ENCODE measurements around the gene NFAT5.

NFAT5 gene

DNA sequence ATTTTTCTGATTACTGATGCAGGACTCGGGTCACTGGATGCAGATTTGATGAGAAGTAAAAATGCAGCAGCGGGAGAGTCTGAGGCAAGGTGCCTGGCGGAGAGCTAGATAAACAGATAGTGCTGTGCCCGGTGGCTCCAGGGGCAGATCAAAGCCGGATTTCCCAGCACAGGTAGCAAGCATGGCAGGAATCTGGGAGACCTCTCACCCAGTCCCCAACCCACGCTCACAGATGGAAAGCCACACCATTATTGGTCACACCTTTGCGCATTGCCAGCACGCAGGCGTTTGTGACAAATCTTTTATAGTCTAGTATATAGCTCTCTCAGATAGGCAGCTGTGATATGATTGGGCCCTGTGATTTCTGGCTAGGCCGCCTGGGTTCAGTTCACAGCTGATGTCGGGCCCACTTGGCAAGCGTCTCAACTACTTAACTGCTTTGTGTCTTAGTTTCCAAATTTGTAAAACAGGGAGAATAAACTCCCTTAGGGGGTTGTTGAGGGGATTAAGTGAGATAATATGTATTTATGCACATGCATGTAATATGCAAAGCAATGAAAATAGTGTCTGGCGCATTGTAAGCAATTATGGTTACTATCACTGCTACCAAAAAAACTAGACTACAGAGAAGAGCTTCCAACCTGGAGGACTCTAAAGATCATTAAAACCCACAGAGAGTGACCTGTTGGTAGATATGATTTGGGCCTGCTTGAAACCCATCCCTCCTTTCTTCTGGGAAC, 42.0 kb upstream of the NFAT5 start:
- no peak overlapping the region for H2AFZ ChIP-seq (ENCODE audit: low read depth, low read length)
- TF ChIP-seq EZH2 (IDR thresholded peaks at IDR 0.05; ENCODE audit: borderline replicate concordance, low read depth, low read length, severe bottlenecking): no peak
- TF ChIP-seq, protein P1, sequence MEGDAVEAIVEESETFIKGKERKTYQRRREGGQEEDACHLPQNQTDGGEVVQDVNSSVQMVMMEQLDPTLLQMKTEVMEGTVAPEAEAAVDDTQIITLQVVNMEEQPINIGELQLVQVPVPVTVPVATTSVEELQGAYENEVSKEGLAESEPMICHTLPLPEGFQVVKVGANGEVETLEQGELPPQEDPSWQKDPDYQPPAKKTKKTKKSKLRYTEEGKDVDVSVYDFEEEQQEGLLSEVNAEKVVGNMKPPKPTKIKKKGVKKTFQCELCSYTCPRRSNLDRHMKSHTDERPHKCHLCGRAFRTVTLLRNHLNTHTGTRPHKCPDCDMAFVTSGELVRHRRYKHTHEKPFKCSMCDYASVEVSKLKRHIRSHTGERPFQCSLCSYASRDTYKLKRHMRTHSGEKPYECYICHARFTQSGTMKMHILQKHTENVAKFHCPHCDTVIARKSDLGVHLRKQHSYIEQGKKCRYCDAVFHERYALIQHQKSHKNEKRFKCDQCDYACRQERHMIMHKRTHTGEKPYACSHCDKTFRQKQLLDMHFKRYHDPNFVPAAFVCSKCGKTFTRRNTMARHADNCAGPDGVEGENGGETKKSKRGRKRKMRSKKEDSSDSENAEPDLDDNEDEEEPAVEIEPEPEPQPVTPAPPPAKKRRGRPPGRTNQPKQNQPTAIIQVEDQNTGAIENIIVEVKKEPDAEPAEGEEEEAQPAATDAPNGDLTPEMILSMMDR (IDR thresholded peaks at IDR 0.05; ENCODE audit: borderline replicate concordance, extremely low read depth, low read length, poor library complexity, severe bottlenecking): no peak
- DNase-seq: no peak
- H3K9me3 ChIP-seq (ENCODE audit: insufficient read depth, low read length, severe bottlenecking): no peaks in the 10 kb centered on the region
- no peak overlapping the region for H3K9ac ChIP-seq (ENCODE audit: low read depth, low read length)
- no peaks in the 10 kb centered on the region for H4K20me1 ChIP-seq (ENCODE audit: insufficient read depth, low read length)
- H3K4me3 ChIP-seq (ENCODE audit: low read depth in 1 of 2, low read length in 2 of 2): no peak overlapping the region
- no peaks in the 10 kb centered on the region for H3K36me3 ChIP-seq (ENCODE audit: insufficient read depth, low read length)
- no peaks in the 10 kb centered on the region for H3K79me2 ChIP-seq (ENCODE audit: insufficient read depth, low read length)
- no peak overlapping the region for H3K4me2 ChIP-seq (ENCODE audit: insufficient read depth, low read length)
- H3K27me3 ChIP-seq (ENCODE audit: insufficient read depth, low read length, poor library complexity): no peaks in the 10 kb centered on the region
- H3K27ac ChIP-seq (ENCODE audit: low read length): no peak overlapping the region
- no peaks in the 10 kb centered on the region for H3K4me1 ChIP-seq (ENCODE audit: insufficient read depth, low read length)
- no peak for ATAC-seq (ENCODE audit: insufficient read depth, low read depth)

DNA sequence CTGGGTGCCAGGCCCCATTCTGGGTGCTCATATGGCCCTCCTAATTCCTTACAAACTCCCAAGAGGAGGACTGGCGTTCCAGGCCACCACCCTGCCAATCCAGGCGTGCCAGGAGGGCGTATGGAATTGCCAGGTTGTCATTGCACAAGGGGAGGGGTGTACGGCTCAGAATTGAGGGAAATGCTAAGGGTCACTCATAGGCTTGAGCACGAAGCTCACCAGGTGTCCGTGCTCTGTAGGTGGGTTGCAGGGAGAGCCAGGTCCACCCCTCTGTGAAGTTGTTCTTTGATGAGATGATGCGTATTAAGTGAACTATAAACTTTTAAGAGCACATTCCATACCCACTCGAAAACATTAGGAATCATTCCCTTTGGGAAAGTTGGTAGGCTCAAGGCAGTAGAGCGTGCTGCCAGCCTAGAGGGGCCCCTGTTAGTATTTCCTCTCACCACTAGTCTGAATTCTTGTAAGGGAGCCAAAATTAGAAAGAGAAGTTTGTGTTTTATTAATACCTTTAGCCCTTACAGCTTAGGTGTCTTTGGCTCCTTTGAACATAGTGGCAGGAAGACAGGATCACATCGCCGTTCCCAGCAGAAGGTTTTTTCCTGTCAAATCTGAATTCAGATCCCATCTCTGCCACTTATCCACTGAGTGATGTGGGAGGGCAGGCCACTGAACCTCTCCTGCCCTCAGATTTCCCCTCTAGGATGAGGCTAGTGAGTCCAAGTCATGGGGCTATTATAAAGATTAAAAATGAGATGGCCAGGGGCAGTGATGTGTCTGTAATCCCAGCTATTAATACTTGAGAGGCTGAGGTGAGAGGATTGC, 38.7 kb upstream of the NFAT5 start:
- no peak for TF ChIP-seq EZH2 (IDR thresholded peaks at IDR 0.05; ENCODE audit: borderline replicate concordance, low read depth, low read length, severe bottlenecking)
- TF ChIP-seq, protein P1 (IDR thresholded peaks at IDR 0.05; ENCODE audit: borderline replicate concordance, extremely low read depth, low read length, poor library complexity, severe bottlenecking): no peak
- H2AFZ ChIP-seq (ENCODE audit: low read depth, low read length): no peak overlapping the region
- H3K4me2 ChIP-seq (ENCODE audit: insufficient read depth, low read length): no peak overlapping the region
- no peak overlapping the region for H3K9ac ChIP-seq (ENCODE audit: low read depth, low read length)
- H3K4me1 ChIP-seq (ENCODE audit: insufficient read depth, low read length): peaks cover 6% of the 10 kb centered on the region; the same call in 1 of the 2 replicates
- no peaks in the 10 kb centered on the region for H4K20me1 ChIP-seq (ENCODE audit: insufficient read depth, low read length)
- no peaks in the 10 kb centered on the region for H3K27me3 ChIP-seq (ENCODE audit: insufficient read depth, low read length, poor library complexity)
- no peaks in the 10 kb centered on the region for H3K36me3 ChIP-seq (ENCODE audit: insufficient read depth, low read length)
- H3K27ac ChIP-seq (ENCODE audit: low read length): no peak overlapping the region
- no peak for ATAC-seq (ENCODE audit: insufficient read depth, low read depth)
- H3K4me3 ChIP-seq (ENCODE audit: low read depth in 1 of 2, low read length in 2 of 2): no peak overlapping the region
- no peak for DNase-seq
- no peaks in the 10 kb centered on the region for H3K9me3 ChIP-seq (ENCODE audit: insufficient read depth, low read length, severe bottlenecking)
- no peaks in the 10 kb centered on the region for H3K79me2 ChIP-seq (ENCODE audit: insufficient read depth, low read length)

DNA sequence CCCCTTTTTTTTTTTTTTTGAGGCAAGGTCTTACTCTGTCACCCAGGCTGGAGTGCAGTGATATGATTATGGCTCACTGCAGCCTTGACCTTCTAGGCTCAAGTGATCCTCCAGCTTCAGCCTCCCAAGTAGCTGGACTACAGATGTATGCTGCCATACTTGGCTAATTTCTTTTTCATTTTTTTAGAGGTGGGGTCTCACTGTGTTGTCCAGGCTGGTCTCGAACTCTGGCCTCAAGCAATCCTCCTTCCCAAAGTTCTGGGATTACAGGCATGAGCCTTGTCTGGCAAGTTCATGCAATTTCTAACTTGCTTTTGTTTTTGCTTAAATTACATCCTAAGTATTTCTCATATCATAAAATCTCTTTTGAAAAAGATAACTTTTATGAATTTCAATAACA, 33.8 kb upstream of the NFAT5 start:
- TF ChIP-seq EZH2 (IDR thresholded peaks at IDR 0.05; ENCODE audit: borderline replicate concordance, low read depth, low read length, severe bottlenecking): no peak
- TF ChIP-seq, protein P1 (IDR thresholded peaks at IDR 0.05; ENCODE audit: borderline replicate concordance, extremely low read depth, low read length, poor library complexity, severe bottlenecking): no peak
- H3K27me3 ChIP-seq (ENCODE audit: insufficient read depth, low read length, poor library complexity): no peaks in the 10 kb centered on the region
- no peak overlapping the region for H3K9ac ChIP-seq (ENCODE audit: low read depth, low read length)
- ATAC-seq (ENCODE audit: insufficient read depth, low read depth) (no peak), DNase-seq (no peak)
- H3K9me3 ChIP-seq (ENCODE audit: insufficient read depth, low read length, severe bottlenecking): no peaks in the 10 kb centered on the region
- H4K20me1 ChIP-seq (ENCODE audit: insufficient read depth, low read length): no peaks in the 10 kb centered on the region
- H3K27ac ChIP-seq (ENCODE audit: low read length): no peak overlapping the region
- peaks cover 6% of the 10 kb centered on the region; the same call in 1 of the 2 replicates for H3K4me1 ChIP-seq (ENCODE audit: insufficient read depth, low read length)
- H3K4me3 ChIP-seq (ENCODE audit: low read depth in 1 of 2, low read length in 2 of 2): no peak overlapping the region
- no peaks in the 10 kb centered on the region for H3K79me2 ChIP-seq (ENCODE audit: insufficient read depth, low read length)
- H3K36me3 ChIP-seq (ENCODE audit: insufficient read depth, low read length): no peaks in the 10 kb centered on the region
- no peak overlapping the region for H3K4me2 ChIP-seq (ENCODE audit: insufficient read depth, low read length)
- H2AFZ ChIP-seq (ENCODE audit: low read depth, low read length): no peak overlapping the region

Measured in DND-41 (cell line).